Fibroblast of gingiva (primary cell): ENCODE data around the gene HAVCR1.
"Not testable (repeated sequence)": the region's sequence is repeated elsewhere in the genome, so short reads cannot be mapped to it uniquely, and the experiment has no call there.

Experiments used
- DNase-seq: peaks from one replicate; pipeline ENCODE4 v3.0.0-alpha.2; 2011; ENCODE audit warnings: low read depth

Gene HAVCR1

GRCh38 chr5:157059093-157059539, at the start of gene HAVCR1:
HAVCR1 (minus strand) TSS chr5:157059116; CDS start chr5:157057943, 1,173 bp downstream.
- DNase-seq: no peak

- no peak for DNase-seq
Observed at GRCh38 chr5:157107508-157107907, 48.6 kb upstream of the HAVCR1 start.

GRCh38 chr5:157106630-157107461, 47.9 kb upstream of the HAVCR1 start:
- no peak for DNase-seq

GRCh38 chr5:157100140-157100679, 41.3 kb upstream of the HAVCR1 start:
- DNase-seq: peak; percentile 84

GRCh38 chr5:157088342-157088990, 29.6 kb upstream of the HAVCR1 start:
- no peak for DNase-seq

GRCh38 chr5:157086751-157087359, 27.9 kb upstream of the HAVCR1 start:
- no peak for DNase-seq

GRCh38 chr5:157085930-157086329, 27.0 kb upstream of the HAVCR1 start:
- no peak for DNase-seq

GRCh38 chr5:157080286-157080685, 21.4 kb upstream of the HAVCR1 start:
- no peak for DNase-seq

- DNase-seq: peak; percentile 73
Observed at GRCh38 chr5:157076558-157076957, 17.6 kb upstream of the HAVCR1 start.

GRCh38 chr5:157072508-157072907, 13.6 kb upstream of the HAVCR1 start:
- no peak for DNase-seq

- no peak for DNase-seq
Observed at GRCh38 chr5:157069949-157070348, 11.0 kb upstream of the HAVCR1 start.

- DNase-seq: no peak
Observed at GRCh38 chr5:157068785-157069184, 9.9 kb upstream of the HAVCR1 start.

- no peak for DNase-seq
Observed at GRCh38 chr5:157068339-157068738, 9.4 kb upstream of the HAVCR1 start.

GRCh38 chr5:157067005-157067404, 8.1 kb upstream of the HAVCR1 start:
- DNase-seq: no peak

GRCh38 chr5:157066080-157066479, 7.2 kb upstream of the HAVCR1 start:
- DNase-seq: no peak

GRCh38 chr5:157063776-157064430, 5.0 kb upstream of the HAVCR1 start:
- no peak for DNase-seq

- DNase-seq: peak; percentile 79
Observed at GRCh38 chr5:157059891-157060290, 975 bp upstream of the HAVCR1 start.

- peak; percentile 26 for DNase-seq
Observed at GRCh38 chr5:157057459-157058370, 1.2 kb downstream of the HAVCR1 start.

- not testable (repeated sequence) for DNase-seq
Observed at GRCh38 chr5:157056848-157057247, 2.1 kb downstream of the HAVCR1 start.

- DNase-seq: no peak
Observed at GRCh38 chr5:157051604-157052245, 7.2 kb downstream of the HAVCR1 start.
